ENCODE data around the gene PLPP7. TPM values are rescaled to one million over a fixed set of nuclear protein-coding genes. Genes with fewer than 3 reads are reported as not detected.
"Not testable (repeated sequence)": the region's sequence is repeated elsewhere in the genome, so short reads cannot be mapped to it uniquely, and the experiment has no call there.

The PLPP7 gene
- total RNA-seq, 1 donor from 2014 or later, result 17.3 TPM

DNA sequence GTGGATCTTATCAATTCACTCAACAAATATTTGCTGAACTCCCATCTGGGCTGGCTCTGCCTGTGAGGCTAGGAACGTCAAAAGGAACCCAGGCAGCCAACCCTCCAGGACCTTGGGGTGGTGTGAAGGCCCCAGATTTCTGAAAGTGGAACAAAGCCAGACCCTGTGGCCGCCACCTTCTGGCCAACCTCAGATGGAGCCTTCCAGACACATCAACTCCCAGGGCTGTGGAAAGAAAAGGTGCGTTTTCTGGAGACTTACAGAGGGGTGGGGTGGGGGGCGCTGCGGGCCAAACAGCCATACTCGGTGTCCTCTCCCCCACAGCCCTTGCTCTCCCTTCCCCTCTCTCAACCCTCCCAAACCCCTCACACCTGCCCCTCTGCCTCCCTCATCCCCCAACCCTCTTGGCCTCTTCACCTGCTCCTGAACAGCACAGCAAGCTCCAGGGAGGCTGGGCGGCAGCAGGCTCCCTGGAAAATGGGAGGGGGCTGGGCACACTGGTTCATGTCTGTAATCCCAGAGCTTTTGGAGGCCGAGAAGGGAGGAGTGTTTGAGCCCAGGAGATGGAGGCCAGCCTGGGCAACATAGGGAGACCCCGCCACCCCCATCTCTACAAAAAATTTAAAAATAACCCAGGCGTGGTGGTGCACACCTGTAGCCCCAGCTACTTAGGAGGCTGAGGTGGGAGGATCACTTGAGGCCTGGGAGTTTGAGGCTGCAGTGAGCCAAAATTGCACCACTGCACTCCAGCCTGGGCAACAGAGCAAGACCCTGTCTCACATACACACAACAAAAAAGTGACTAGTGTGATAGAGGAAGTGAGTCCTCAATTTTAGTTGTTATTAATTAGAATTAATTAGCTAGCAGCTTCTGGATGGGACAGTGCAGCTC is 59.4 kb downstream of the PLPP7 start:
- peaks cover 5% of the 10 kb centered on the region for H3K27me3 Mint-ChIP-seq (ENCODE audit: unreplicated experiment)
- TF ChIP-seq, protein P1, sequence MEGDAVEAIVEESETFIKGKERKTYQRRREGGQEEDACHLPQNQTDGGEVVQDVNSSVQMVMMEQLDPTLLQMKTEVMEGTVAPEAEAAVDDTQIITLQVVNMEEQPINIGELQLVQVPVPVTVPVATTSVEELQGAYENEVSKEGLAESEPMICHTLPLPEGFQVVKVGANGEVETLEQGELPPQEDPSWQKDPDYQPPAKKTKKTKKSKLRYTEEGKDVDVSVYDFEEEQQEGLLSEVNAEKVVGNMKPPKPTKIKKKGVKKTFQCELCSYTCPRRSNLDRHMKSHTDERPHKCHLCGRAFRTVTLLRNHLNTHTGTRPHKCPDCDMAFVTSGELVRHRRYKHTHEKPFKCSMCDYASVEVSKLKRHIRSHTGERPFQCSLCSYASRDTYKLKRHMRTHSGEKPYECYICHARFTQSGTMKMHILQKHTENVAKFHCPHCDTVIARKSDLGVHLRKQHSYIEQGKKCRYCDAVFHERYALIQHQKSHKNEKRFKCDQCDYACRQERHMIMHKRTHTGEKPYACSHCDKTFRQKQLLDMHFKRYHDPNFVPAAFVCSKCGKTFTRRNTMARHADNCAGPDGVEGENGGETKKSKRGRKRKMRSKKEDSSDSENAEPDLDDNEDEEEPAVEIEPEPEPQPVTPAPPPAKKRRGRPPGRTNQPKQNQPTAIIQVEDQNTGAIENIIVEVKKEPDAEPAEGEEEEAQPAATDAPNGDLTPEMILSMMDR (IDR thresholded peaks at IDR 0.05; ENCODE audit: partially characterized antibody, unreplicated experiment), result no peak
- peaks cover 3% of the 10 kb centered on the region for H3K4me1 Mint-ChIP-seq (ENCODE audit: low read depth, unreplicated experiment)
- H3K4me3 Mint-ChIP-seq (ENCODE audit: unreplicated experiment), result no peak overlapping the region
- peaks cover 2% of the 10 kb centered on the region for H3K9me3 Mint-ChIP-seq (ENCODE audit: unreplicated experiment)
- H3K27ac Mint-ChIP-seq (ENCODE audit: unreplicated experiment), result no peak overlapping the region
- DNase-seq, result no peak
- H3K36me3 Mint-ChIP-seq (ENCODE audit: unreplicated experiment), result no peaks in the 10 kb centered on the region

DNA sequence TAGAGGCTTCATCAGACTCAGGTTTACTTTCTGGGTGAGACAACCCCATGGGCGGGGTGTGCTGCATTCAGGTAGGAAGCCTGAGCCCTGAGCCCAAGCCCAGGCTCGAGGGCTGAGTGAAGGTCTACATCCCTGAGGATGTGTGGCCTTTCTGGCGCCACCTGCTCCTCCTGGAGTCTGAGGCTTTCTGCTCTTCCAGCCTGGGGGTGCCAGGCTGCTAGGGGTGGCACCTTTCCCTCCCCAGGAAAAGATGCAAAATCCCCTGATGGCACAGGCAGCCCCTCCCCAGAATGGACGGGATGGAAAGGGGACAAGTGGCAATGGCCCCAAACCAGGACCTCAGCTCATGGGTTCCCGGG is 60.0 kb downstream of the PLPP7 start:
- Mint-ChIP-seq H3K9me3 (ENCODE audit: unreplicated experiment) (peaks cover 2% of the 10 kb centered on the region), H3K27me3 (ENCODE audit: unreplicated experiment) (peaks cover 5% of the 10 kb centered on the region), H3K36me3 (ENCODE audit: unreplicated experiment) (no peaks in the 10 kb centered on the region), H3K4me3 (ENCODE audit: unreplicated experiment) (no peak overlapping the region), H3K27ac (ENCODE audit: unreplicated experiment) (no peak overlapping the region), H3K4me1 (ENCODE audit: low read depth, unreplicated experiment) (peaks cover 3% of the 10 kb centered on the region)
- DNase-seq, result no peak
- TF ChIP-seq, protein P1 (IDR thresholded peaks at IDR 0.05; ENCODE audit: partially characterized antibody, unreplicated experiment), result no peak

DNA sequence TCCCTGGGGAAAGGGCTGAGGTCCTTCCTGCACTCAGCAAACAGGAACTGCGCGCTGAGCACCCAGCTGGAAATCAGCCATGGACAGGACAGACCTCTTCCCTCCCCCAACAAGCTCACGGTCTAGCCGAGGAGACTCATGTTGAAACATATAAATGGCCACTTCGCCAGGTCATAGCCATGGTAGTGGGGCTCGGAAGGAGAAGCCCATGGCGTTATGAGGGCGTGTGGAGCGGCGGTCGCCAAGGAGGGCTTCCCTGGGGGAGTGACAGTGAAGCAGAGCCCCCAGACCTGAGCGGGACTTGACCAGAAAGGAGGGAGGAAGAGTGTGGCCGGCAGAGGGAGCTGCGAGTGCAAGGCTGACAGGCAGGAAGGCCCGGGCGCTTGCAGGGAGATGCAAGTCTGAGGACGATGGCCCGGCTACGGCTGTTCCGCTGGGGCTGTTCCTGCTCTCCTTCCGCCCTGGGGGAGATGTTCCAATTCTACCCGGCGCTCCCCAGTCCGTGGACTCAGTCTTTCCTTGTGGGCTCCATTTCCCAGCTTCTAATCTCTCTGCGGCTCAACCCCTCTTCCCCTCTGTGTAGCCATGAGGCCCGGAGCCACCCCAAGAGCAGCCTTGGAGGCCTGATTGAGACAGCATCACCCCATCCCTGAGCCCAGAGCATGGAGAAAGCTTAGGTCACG is 60.5 kb downstream of the PLPP7 start:
- H3K27me3 Mint-ChIP-seq (ENCODE audit: unreplicated experiment), result peaks cover 5% of the 10 kb centered on the region
- peaks cover 3% of the 10 kb centered on the region for H3K4me1 Mint-ChIP-seq (ENCODE audit: low read depth, unreplicated experiment)
- TF ChIP-seq, protein P1 (IDR thresholded peaks at IDR 0.05; ENCODE audit: partially characterized antibody, unreplicated experiment), result peak; percentile 57
- no peak overlapping the region for H3K4me3 Mint-ChIP-seq (ENCODE audit: unreplicated experiment)
- no peaks in the 10 kb centered on the region for H3K36me3 Mint-ChIP-seq (ENCODE audit: unreplicated experiment)
- no peak overlapping the region for H3K27ac Mint-ChIP-seq (ENCODE audit: unreplicated experiment)
- H3K9me3 Mint-ChIP-seq (ENCODE audit: unreplicated experiment), result peaks cover 2% of the 10 kb centered on the region
- peak; percentile 94 for DNase-seq

DNA sequence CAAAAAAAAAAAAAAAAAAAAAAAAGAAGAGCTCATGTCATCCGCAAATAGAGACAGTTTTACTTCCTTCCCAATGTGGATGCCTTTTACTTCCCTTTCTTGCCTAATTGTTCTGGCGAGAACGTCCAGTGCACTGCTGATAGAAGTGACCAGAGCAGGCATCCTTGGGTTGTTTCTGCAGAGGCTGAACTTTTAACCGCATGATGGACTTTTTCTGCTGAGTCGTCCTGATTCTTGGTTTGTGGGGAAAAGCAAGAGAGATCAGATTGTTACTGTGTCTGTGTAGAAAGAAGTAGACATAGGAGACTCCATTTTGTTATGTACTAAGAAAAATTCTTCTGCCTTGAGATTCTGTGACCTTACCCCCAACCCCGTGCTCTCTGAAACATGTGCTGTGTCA is 67.0 kb downstream of the PLPP7 start:
- not testable (repeated sequence) for H3K9me3 Mint-ChIP-seq (ENCODE audit: unreplicated experiment); H3K27ac Mint-ChIP-seq (ENCODE audit: unreplicated experiment); DNase-seq; H3K36me3 Mint-ChIP-seq (ENCODE audit: unreplicated experiment); H3K4me1 Mint-ChIP-seq (ENCODE audit: low read depth, unreplicated experiment); H3K27me3 Mint-ChIP-seq (ENCODE audit: unreplicated experiment)
- H3K4me3 Mint-ChIP-seq (ENCODE audit: unreplicated experiment), result peak overlapping the region; percentile 19

DNA sequence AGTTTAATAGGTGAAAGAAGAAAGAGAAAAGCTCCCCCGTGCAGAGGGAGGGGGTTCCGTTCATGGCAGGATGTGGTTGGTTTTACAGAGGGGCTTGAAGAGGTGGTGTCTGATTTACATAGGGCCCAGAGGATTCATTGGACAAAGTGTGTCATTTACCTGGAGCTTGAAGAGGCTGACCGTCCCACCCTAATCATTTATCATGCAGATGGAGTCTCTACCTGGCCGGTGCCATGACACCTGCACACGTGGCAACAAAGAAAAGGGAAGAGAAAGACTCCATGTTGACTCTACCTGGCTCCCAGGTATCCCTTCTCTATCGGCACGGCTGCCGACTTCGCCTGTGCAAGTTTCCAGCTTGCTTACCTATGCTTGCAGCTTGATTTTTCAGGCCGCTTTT is 69.0 kb downstream of the PLPP7 start:
- H3K4me3 Mint-ChIP-seq (ENCODE audit: unreplicated experiment), result no peak overlapping the region
- DNase-seq, result no peak
- TF ChIP-seq, protein P1 (IDR thresholded peaks at IDR 0.05; ENCODE audit: partially characterized antibody, unreplicated experiment), result no peak
- peaks cover 4% of the 10 kb centered on the region for H3K4me1 Mint-ChIP-seq (ENCODE audit: low read depth, unreplicated experiment)
- no peak overlapping the region for H3K27ac Mint-ChIP-seq (ENCODE audit: unreplicated experiment)
- no peaks in the 10 kb centered on the region for H3K36me3 Mint-ChIP-seq (ENCODE audit: unreplicated experiment)
- H3K27me3 Mint-ChIP-seq (ENCODE audit: unreplicated experiment), result no peaks in the 10 kb centered on the region
- H3K9me3 Mint-ChIP-seq (ENCODE audit: unreplicated experiment), result peaks cover 2% of the 10 kb centered on the region

Other genes starting within 250 kb of the PLPP7 start
- gene AIF1L, start 193.2 kb upstream of the PLPP7 start, total RNA-seq (ENCODE audit: unreplicated experiment), result 16.7 TPM
- 56.5 TPM for gene NUP214, start 164.1 kb upstream of the PLPP7 start, total RNA-seq (ENCODE audit: unreplicated experiment)
- gene FAM78A, start 13.2 kb upstream of the PLPP7 start, total RNA-seq (ENCODE audit: unreplicated experiment), result 14.9 TPM
- 489 TPM for gene PRRC2B, start 104.4 kb downstream of the PLPP7 start, total RNA-seq (ENCODE audit: unreplicated experiment)
- 108 TPM for gene POMT1, start 213.2 kb downstream of the PLPP7 start, total RNA-seq (ENCODE audit: unreplicated experiment)
- 24.8 TPM for gene UCK1, start 241.5 kb downstream of the PLPP7 start, total RNA-seq (ENCODE audit: unreplicated experiment)